Middle frontal gyrus (tissue), 1 donor: Measurements from ENCODE around the gene CARD10.

Experiments used
- DNase-seq: peaks from one replicate; pipeline ENCODE4 v3.0.0-alpha.2; 2015; ENCODE audit warnings: low spot score; ENCODE audit errors: extremely low spot score

CARD10 gene

GRCh38 chr22:37440875-37441274, 78.3 kb downstream of the CARD10 start:
- no peak for DNase-seq
